Measurements from ENCODE around the gene PSMD3. TPM values are rescaled to one million over a fixed set of nuclear protein-coding genes. Genes with fewer than 3 reads are reported as not detected.
"Not testable (repeated sequence)": the region's sequence is repeated elsewhere in the genome, so short reads cannot be mapped to it uniquely, and the experiment has no call there.

PSMD3 gene
- total RNA-seq, 4 donors from 2014 or later: 62.0 to 158 (median 84.7) TPM

DNA sequence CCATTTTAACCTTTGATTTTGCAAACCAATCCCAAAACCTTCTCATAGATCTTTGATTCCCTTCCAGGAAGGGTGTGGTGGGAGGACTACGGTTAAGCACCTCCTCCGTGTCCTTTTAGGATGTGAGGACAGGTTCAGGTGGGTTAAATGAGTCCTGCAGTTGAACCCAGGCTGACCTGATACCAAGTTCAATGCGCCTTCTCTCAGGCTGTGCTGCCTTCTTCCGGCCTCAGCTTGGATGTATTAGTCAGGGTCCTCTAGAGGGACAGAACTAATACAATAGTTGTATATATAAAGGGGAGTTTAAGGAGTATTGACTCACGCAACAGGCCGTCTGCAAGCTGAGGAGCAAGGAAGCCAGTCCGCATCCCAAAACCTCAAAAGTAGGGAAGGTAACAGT is 24.1 kb downstream of the PSMD3 start:
- intact Hi-C loops (cut with DNase I; ENCODE audit: low total_unique reads): no loop called here
- no peak for TF ChIP-seq POLR2A (IDR thresholded peaks at IDR 0.05)
- TF ChIP-seq, protein P1, sequence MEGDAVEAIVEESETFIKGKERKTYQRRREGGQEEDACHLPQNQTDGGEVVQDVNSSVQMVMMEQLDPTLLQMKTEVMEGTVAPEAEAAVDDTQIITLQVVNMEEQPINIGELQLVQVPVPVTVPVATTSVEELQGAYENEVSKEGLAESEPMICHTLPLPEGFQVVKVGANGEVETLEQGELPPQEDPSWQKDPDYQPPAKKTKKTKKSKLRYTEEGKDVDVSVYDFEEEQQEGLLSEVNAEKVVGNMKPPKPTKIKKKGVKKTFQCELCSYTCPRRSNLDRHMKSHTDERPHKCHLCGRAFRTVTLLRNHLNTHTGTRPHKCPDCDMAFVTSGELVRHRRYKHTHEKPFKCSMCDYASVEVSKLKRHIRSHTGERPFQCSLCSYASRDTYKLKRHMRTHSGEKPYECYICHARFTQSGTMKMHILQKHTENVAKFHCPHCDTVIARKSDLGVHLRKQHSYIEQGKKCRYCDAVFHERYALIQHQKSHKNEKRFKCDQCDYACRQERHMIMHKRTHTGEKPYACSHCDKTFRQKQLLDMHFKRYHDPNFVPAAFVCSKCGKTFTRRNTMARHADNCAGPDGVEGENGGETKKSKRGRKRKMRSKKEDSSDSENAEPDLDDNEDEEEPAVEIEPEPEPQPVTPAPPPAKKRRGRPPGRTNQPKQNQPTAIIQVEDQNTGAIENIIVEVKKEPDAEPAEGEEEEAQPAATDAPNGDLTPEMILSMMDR (IDR thresholded peaks at IDR 0.05): no peak
- no peak for DNase-seq

DNA sequence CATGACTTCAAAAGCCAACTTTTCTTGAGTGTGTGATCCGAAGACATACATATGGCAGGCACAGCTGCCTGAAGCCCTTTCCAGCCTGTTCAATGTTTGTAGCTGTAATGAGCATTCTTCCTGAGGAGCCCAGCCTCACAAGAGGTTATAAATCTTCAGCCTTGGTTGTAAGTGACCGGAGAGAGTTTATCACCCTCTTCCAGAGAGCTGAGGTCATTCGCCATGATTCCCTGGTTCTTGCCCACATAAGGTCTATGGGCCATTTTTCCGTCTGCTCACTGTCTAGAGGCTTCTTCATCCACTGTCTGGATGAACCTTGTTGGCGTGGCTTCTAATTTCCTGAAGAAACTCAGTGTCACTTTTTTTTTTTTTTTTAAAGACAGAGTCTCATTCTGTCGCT is 24.9 kb downstream of the PSMD3 start:
- no peak for DNase-seq
- Histone ChIP-seq H3K4me3 (no peak overlapping the region), H3K27me3 (no peaks in the 10 kb centered on the region), H3K36me3 (no peaks in the 10 kb centered on the region), H3K27ac (no peak overlapping the region), H3K4me1 (no peaks in the 10 kb centered on the region), H3K9me3 (no peaks in the 10 kb centered on the region)
- intact Hi-C loops (cut with DNase I; ENCODE audit: low total_unique reads): no loop called here
- TF ChIP-seq, protein P1 (IDR thresholded peaks at IDR 0.05): no peak
- no peak for TF ChIP-seq POLR2A (IDR thresholded peaks at IDR 0.05)

More for the DNA sequence above, 24.1 kb downstream of the PSMD3 start:
- H3K4me1 ChIP-seq: no peaks in the 10 kb centered on the region
- H3K27me3 ChIP-seq: no peaks in the 10 kb centered on the region
- H3K36me3 ChIP-seq: no peaks in the 10 kb centered on the region
- no peak overlapping the region for H3K27ac ChIP-seq
- H3K4me3 ChIP-seq: no peak overlapping the region
- H3K9me3 ChIP-seq: no peaks in the 10 kb centered on the region

DNA sequence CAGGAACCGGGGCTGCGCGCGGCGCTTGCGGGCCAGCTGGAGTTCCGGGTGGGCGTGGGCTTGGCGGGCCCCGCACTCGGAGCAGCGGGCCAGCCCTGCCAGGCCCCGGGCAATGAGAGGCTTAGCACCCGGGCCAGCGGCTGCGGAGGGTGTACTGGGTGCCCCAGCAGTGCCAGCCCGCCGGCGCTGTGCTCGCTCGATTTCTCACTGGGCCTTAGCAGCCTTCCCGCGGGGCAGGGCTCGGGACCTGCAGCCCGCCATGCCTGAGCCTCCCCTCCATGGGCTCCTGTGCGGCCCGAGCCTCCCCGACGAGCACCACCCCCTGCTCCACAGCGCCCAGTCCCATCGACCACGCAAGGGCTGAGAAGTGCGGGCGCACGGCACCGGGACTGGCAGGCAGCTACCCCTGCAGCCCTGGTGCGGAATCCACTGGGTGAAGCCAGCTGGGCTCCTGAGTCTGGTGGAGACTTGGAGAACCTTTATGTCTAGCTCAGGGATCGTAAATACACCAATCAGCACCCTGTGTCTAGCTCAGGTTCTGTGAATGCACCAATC is 30.4 kb downstream of the PSMD3 start:
- not testable (repeated sequence) for H3K36me3 ChIP-seq, H3K9me3 ChIP-seq, H3K4me3 ChIP-seq, DNase-seq, H3K27ac ChIP-seq, H3K4me1 ChIP-seq, H3K27me3 ChIP-seq
- intact Hi-C loops (cut with DNase I; ENCODE audit: low total_unique reads): loop anchor here (10.0 kb wide), 2 partner anchors 64 to 154 kb away; no protein-coding TSS in a partner anchor

DNA sequence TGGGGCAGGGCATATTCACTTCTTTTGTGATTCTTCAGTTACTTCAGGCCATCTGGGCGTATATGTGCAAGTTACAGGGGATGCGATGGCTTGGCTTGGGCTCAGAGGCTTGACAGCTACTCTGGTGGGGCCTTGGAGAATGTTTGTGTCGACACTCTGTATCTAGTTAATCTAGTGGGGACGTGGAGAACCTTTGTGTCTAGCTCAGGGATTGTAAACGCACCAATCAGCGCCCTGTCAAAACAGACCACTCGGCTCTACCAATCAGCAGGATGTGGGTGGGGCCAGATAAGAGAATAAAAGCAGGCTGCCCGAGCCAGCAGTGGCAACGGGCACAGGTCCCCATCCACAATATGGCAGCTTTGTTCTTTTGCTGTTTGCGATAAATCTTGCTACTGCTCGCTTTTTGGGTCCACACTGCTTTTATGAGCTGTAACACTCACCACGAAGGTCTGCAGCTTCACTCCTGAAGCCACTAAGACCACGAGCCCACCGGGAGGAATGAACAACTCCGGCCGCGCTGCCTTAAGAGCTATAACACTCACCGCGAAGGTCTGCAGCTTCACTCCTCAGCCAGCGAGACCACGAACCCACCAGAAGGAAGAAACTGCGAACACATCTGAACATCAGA is 31.5 kb downstream of the PSMD3 start:
- H3K4me1 ChIP-seq: peaks cover 5 to 10% of the 10 kb centered on the region in 2 donors
- intact Hi-C loops (cut with DNase I; ENCODE audit: low total_unique reads): loop anchor here (10.0 kb wide), 2 partner anchors 63 to 153 kb away; no protein-coding TSS in a partner anchor

DNA sequence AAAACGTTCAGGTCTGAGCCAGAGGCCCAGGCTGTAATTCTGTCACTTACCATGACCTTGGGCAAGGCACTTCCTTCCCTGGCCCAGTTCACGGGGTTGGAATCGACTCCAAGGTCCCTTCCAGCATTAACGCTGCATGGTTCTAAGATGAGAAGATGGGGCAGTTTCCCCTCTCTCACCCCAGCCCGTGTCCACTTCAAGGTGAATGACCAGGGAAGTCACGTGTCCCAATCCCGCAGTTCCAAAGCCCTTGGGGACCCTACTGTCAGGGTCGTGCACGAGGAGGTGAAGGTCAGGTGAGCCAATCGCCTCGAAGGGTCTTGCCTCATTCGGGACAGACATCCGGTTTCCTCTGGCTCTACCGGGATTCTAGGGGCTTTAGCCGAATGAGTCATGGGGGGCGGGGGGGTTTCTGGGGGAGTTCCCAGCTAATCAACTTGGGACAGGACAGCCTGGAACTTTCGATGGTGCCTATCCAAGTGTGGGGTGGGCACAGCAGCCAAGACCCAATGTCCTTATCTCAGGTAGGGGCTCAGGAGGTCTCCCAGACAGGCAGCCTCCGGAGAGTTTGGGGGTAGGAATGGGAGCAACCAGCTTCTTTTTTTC is 33.9 kb downstream of the PSMD3 start:
- DNase-seq: peak; percentile 77 to 80
- H3K4me3 ChIP-seq: no peak overlapping the region
- H3K27me3 ChIP-seq: no peaks in the 10 kb centered on the region
- peak overlapping the region; percentile 82 to 86 for H3K27ac ChIP-seq
- peaks cover 5 to 31% of the 10 kb centered on the region in 2 donors for H3K4me1 ChIP-seq
- H3K9me3 ChIP-seq: no peaks in the 10 kb centered on the region
- intact Hi-C loops (cut with DNase I; ENCODE audit: low total_unique reads): loop anchor here (10.0 kb wide), 2 partner anchors 60 to 150 kb away; no protein-coding TSS in a partner anchor
- H3K36me3 ChIP-seq: no peaks in the 10 kb centered on the region
- TF ChIP-seq, protein P1 (IDR thresholded peaks at IDR 0.05): no peak
- no peak for TF ChIP-seq POLR2A (IDR thresholded peaks at IDR 0.05)

More for the DNA sequence above, 31.5 kb downstream of the PSMD3 start:
- DNase-seq, H3K4me3 ChIP-seq, H3K27ac ChIP-seq, H3K36me3 ChIP-seq, H3K27me3 ChIP-seq, H3K9me3 ChIP-seq: not testable (repeated sequence)
